Measurements from ENCODE around the gene CERKL. TPM values are rescaled to one million over a fixed set of nuclear protein-coding genes. Genes with fewer than 3 reads are reported as not detected.
"Not testable (repeated sequence)": the region's sequence is repeated elsewhere in the genome, so short reads cannot be mapped to it uniquely, and the experiment has no call there.

CERKL gene, protein sequence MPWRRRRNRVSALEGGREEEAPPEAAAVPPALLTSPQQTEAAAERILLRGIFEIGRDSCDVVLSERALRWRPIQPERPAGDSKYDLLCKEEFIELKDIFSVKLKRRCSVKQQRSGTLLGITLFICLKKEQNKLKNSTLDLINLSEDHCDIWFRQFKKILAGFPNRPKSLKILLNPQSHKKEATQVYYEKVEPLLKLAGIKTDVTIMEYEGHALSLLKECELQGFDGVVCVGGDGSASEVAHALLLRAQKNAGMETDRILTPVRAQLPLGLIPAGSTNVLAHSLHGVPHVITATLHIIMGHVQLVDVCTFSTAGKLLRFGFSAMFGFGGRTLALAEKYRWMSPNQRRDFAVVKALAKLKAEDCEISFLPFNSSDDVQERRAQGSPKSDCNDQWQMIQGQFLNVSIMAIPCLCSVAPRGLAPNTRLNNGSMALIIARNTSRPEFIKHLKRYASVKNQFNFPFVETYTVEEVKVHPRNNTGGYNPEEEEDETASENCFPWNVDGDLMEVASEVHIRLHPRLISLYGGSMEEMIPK
- 1 to 10 TPM in 2 of 4 donors, not detected in 2; 1.5 to 2.6 TPM for total RNA-seq

GRCh38 chr2:181656450-181657291, at the start of gene CERKL:
Gene CERKL (minus strand): TSS chr2:181657105. CDS start chr2:181657006, 99 bp downstream.
- TF ChIP-seq POLR2A (IDR thresholded peaks at IDR 0.05) (no peak), CTCF (IDR thresholded peaks at IDR 0.05) (no peak)
- Histone ChIP-seq H3K9me3 (no peaks in the 10 kb centered on the region), H3K27ac (no peak within 1 kb of the TSS), H3K4me1 (peaks cover 0 to 4% of the 10 kb centered on the region in 2 donors), H3K4me3 (peak within 1 kb of the TSS; percentile 13 to 31), H3K27me3 (no peaks in the 10 kb centered on the region), H3K36me3 (no peaks in the 10 kb centered on the region)
- no peak for DNase-seq
- intact Hi-C loops (cut with DNase I; ENCODE audit: low total_unique reads) = no loop called here

DNA sequence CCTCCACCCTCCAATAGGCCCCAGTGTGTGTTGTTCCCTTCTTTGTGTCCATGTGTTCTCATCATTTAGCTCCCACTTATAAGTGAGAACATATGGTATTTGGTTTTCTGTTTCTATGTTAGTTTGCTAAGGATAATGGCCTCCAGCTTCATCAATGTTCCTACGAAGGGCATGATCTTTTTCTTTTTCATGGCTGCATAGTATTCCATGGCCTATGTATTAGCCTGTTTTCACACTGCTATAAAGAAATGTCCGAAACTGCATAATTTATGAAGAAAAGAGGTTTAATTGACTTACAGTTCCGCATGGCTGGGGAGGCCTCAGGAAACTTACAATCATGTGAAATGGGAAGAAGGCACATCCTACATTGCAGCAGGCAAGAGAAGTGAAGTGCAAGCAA, 45.6 kb upstream of the CERKL start:
- H3K4me3 ChIP-seq; H3K4me1 ChIP-seq; H3K27ac ChIP-seq; intact Hi-C loops (cut with DNase I; ENCODE audit: low total_unique reads); H3K9me3 ChIP-seq; H3K36me3 ChIP-seq; H3K27me3 ChIP-seq; DNase-seq: not testable (repeated sequence)

DNA sequence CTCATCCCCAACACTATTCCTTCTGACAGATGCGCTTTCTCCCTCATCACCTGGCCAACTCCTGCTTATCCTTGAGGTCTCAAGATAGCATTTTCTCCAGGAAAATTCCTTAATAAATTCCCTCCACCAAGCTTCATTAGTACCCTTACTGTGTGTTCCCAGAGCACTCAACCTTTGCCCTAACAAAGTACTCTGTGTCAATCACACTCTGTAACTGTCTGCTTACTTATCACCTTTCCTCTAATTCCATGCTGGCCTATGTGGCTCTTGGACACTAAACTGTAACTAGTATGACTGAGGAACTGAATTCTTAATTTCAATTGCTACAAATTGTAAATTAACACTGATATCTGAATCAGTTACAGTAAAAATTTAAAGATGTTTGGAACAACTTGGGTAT, 41.3 kb upstream of the CERKL start:
- no peak overlapping the region for H3K27ac ChIP-seq
- DNase-seq = no peak
- intact Hi-C loops (cut with DNase I; ENCODE audit: low total_unique reads) = no loop called here

DNA sequence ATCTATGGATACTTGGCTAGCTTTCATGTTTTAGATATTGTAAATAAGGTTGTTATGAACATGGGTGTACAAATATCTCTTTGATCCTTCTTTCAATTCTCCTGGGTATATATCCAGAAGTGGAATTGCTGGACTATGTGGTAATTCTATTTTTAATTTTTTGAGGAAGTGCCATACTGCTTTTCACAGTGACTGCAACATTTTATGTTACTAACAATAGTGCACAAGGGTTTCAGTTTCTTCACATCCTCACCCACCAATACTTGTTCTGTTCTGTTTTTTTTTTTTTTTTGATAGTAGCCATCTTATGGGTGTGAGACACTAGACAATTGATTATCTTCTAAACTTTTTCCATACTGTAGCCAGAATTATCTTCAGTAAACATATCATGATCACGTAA, 40.7 kb upstream of the CERKL start:
- intact Hi-C loops (cut with DNase I; ENCODE audit: low total_unique reads) = no loop called here
- H3K27ac ChIP-seq = no peak overlapping the region
- no peak for TF ChIP-seq CTCF (IDR thresholded peaks at IDR 0.05)
- TF ChIP-seq POLR2A (IDR thresholded peaks at IDR 0.05) = no peak
- peaks cover 0 to 5% of the 10 kb centered on the region in 2 donors for H3K9me3 ChIP-seq
- no peak for DNase-seq
- H3K36me3 ChIP-seq = no peaks in the 10 kb centered on the region
- H3K4me3 ChIP-seq = no peak overlapping the region
- H3K4me1 ChIP-seq = no peaks in the 10 kb centered on the region
- H3K27me3 ChIP-seq = no peaks in the 10 kb centered on the region

More for the DNA sequence above, 41.3 kb upstream of the CERKL start:
- no peak for TF ChIP-seq CTCF (IDR thresholded peaks at IDR 0.05)
- TF ChIP-seq POLR2A (IDR thresholded peaks at IDR 0.05) = no peak
- H3K36me3 ChIP-seq = no peaks in the 10 kb centered on the region
- no peaks in the 10 kb centered on the region for H3K4me1 ChIP-seq
- peaks cover 0 to 5% of the 10 kb centered on the region in 2 donors for H3K9me3 ChIP-seq
- H3K4me3 ChIP-seq = no peak overlapping the region
- H3K27me3 ChIP-seq = no peaks in the 10 kb centered on the region

DNA sequence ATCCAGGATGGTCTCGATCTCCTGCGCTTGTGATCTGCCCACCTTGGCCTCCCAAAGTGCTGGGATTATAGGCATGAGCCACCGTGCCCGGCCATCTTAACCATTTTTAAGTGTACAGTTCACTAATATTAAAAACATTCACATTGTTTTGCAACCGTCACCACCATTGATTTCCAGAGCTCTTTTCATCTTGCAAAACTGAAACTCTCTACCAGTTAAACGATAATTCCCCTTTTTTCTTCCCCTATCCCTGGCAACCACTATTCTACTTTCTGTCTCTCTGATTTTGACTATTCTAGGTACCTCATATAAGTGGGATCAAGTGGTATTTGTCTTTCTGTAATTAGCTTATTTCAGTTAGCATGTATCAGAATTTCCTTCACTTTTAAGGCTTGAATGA, 40.2 kb upstream of the CERKL start:
- H3K36me3 ChIP-seq = no peaks in the 10 kb centered on the region
- H3K4me3 ChIP-seq = no peak overlapping the region
- no peak for TF ChIP-seq POLR2A (IDR thresholded peaks at IDR 0.05)
- no peak for TF ChIP-seq CTCF (IDR thresholded peaks at IDR 0.05)
- H3K9me3 ChIP-seq = peaks cover 0 to under 1% of the 10 kb centered on the region in 2 donors
- DNase-seq = no peak
- H3K4me1 ChIP-seq = no peaks in the 10 kb centered on the region
- H3K27ac ChIP-seq = no peak overlapping the region
- intact Hi-C loops (cut with DNase I; ENCODE audit: low total_unique reads) = no loop called here
- H3K27me3 ChIP-seq = no peaks in the 10 kb centered on the region
